Right lobe of liver (tissue), 4 donors: ENCODE data around the gene CDHR5.
"Not testable (repeated sequence)": the region's sequence is repeated elsewhere in the genome, so short reads cannot be mapped to it uniquely, and the experiment has no call there.

Experiments used
- POLR2A ChIP-seq: fragments of 450-650 bp; IDR thresholded peaks from one replicate; pipeline ENCODE4 v1.6.1; 2017; ENCODE audit warnings: antibody characterized with exemption, mild to moderate bottlenecking
- TF ChIP-seq, protein P1 (sequence below), 4 donors: fragments of 200-600 bp in 3 of 4; fragments of 450-650 bp in 1 of 4; IDR thresholded peaks; one replicate each; pipeline versions ENCODE4 v1.5.1 to v1.8.0; 2016 to 2022; ENCODE audit warnings: antibody characterized with exemption in 4 of 4, mild to moderate bottlenecking in 2 of 4
- donor health status: DM: no; HTN: no; CAD: no.
- donor health status: DM: no; HTN: no; CAD: no.
- donor health status: DM: no; HTN: yes; CAD: no.

DNA sequence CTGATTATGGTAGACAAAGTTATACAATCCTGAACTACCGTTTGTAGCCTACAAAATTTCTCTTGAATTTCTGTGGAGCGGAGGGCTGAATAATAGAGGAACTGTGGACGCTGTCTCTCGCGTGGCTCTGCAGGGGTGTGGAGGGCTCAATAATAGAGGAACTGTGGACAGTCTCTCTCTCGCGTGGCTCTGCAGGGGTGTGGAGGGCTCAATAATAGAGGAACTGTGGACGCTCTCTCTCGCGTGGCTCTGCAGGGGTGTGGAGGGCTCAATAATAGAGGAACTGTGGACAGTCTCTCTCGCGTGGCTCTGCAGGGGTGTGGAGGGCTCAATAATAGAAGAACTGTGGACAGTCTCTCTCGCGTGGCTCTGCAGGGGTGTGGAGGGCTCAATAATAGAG lies 28.4 kb upstream of the CDHR5 start:
- TF ChIP-seq, protein P1, sequence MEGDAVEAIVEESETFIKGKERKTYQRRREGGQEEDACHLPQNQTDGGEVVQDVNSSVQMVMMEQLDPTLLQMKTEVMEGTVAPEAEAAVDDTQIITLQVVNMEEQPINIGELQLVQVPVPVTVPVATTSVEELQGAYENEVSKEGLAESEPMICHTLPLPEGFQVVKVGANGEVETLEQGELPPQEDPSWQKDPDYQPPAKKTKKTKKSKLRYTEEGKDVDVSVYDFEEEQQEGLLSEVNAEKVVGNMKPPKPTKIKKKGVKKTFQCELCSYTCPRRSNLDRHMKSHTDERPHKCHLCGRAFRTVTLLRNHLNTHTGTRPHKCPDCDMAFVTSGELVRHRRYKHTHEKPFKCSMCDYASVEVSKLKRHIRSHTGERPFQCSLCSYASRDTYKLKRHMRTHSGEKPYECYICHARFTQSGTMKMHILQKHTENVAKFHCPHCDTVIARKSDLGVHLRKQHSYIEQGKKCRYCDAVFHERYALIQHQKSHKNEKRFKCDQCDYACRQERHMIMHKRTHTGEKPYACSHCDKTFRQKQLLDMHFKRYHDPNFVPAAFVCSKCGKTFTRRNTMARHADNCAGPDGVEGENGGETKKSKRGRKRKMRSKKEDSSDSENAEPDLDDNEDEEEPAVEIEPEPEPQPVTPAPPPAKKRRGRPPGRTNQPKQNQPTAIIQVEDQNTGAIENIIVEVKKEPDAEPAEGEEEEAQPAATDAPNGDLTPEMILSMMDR (IDR thresholded peaks at IDR 0.05), result not testable (repeated sequence)
- not testable (repeated sequence) for TF ChIP-seq POLR2A
